ENCODE data around the gene HIVEP3.

DNA sequence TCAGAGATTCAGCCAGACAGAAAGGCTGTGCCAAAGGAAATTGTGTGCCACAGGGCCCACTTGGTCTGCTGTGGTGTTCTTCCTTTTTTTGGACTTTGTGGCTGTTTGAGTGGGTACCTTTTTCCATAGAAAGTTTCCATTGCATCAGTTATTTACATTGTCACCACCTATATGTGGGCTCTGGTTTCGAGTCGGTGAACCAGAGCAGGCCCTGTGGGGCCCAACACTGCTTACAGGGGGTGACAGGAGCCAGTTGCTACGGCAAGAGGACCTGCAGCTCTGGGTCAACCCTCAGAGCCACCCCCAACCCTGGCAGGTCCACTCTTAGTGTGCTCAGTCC is 277.3 kb downstream of the HIVEP3 start:
- TF ChIP-seq POLR2A (IDR thresholded peaks at IDR 0.05; ENCODE audit: low read length) (no peak), GATA1 (IDR thresholded peaks at IDR 0.05; ENCODE audit: low read depth, low read length) (no peak)

All from erythroblast (primary cell).